Measurements from ENCODE around the gene ELAPOR2.

- TF ChIP-seq CTCF (IDR thresholded peaks at IDR 0.05 in 4 of 5, conservative IDR thresholded peaks at IDR 0.05 in 1 of 5) (no peak), POLR2A (IDR thresholded peaks at IDR 0.05) (no peak)
These were observed 2.2 kb downstream of the ELAPOR2 start for GRCh38 chr7:87057210-87057609.

All from gastrocnemius medialis (tissue), 4 donors.